Breast epithelium (tissue), 4 donors: ENCODE data around the gene SFMBT2. TPM values are rescaled to one million over a fixed set of nuclear protein-coding genes. Genes with fewer than 3 reads are reported as not detected.

Experiments
- DNase-seq, 2 donors: peaks; one replicate each; pipeline ENCODE4 v3.0.0-alpha.2; 2019; ENCODE audit warnings: low spot score in 2 of 2
- H3K27ac ChIP-seq, 2 donors: fragments of 200-600 bp; sonication (generic) in 1 of 2; one replicate each; pipeline ENCODE4 v1.5.1; 2016 to 2019; ENCODE audit warnings: mild to moderate bottlenecking in 1 of 2
- H3K27me3 ChIP-seq, 2 donors: fragments of 200-600 bp; sonication (generic) in 1 of 2; one replicate each; pipeline versions ENCODE4 v1.5.1 to v1.6.0; 2017 to 2019; ENCODE audit warnings: control low read depth in 1 of 2, mild to moderate bottlenecking in 1 of 2
- H3K36me3 ChIP-seq: fragments of 200-600 bp; one replicate; pipeline ENCODE4 v1.5.1; 2019
- H3K4me1 ChIP-seq, 2 donors: fragments of 200-600 bp; sonication (generic); one replicate each; pipeline ENCODE4 v1.5.1; 2016 to 2019; ENCODE audit warnings: control low read depth in 1 of 2
- H3K4me3 ChIP-seq, 3 donors: fragments of 200-600 bp; sonication (generic); 1 replicate in 2 of 3; 2 replicates in 1 of 3; pipeline ENCODE4 v1.5.1; 2016 to 2019; ENCODE audit warnings: mild to moderate bottlenecking in 3 of 3, moderate library complexity in 2 of 3
- H3K9me3 ChIP-seq, 2 donors: fragments of 200-600 bp; sonication (generic) in 1 of 2; one replicate each; pipeline ENCODE4 v1.5.1; 2016 to 2019; ENCODE audit warnings: control low read depth in 1 of 2
- POLR2A ChIP-seq: fragments of 450-650 bp; IDR thresholded peaks from one replicate; pipeline ENCODE4 v1.6.1; 2016; ENCODE audit warnings: antibody characterized with exemption, mild to moderate bottlenecking, moderate library complexity
- POLR2AphosphoS5 ChIP-seq, 3 donors: sonication (generic); formaldehyde crosslinking; IDR thresholded peaks; one replicate each; pipeline ENCODE4 v1.6.1; 2017; ENCODE audit warnings: antibody characterized with exemption in 3 of 3
- intact Hi-C: fragments of 100-400 bp; cut with DNase I; formaldehyde crosslinking; loops from one replicate; pipeline ENCODE4 v1.15.1; 2023; ENCODE audit warnings: low total_unique reads
- total RNA-seq, 3 donors: library from RNA; depleted of rRNA; stranded (reverse); fragments of >200 nt; gene quantifications; one replicate each; pipeline ENCODE4 v1.1.0, GENCODE V29; 2016
- TF ChIP-seq, protein P1 (sequence below), 3 donors: fragments of 450-650 bp; IDR thresholded peaks; one replicate each; pipeline ENCODE4 v1.5.1; 2016 to 2017; ENCODE audit warnings: antibody characterized with exemption in 3 of 3, mild to moderate bottlenecking in 3 of 3, moderate library complexity in 3 of 3

SFMBT2 gene
- total RNA-seq, 3 donors from 2014 or later = 3.5 to 32.8 (median 22.8) TPM

DNA sequence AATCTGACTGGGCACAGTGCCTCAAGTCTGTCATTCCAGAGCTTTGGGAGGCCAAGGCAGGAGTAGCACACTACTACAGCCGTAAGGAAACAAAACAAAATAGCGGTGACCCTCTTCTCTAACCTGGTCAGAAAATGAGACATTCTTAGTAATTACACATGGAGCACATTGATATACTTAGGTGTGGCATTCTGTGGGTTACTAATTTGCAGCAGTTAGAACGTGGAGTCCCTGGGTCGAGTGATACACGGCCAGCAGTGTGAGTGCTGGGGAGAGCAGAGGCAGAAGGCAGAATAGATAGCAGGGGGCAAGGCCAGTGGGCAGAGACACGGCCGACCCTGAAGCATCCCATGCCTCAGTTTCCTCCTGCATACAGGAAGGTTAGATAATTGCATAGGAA, 28.9 kb upstream of the SFMBT2 start:
- TF ChIP-seq POLR2AphosphoS5 (IDR thresholded peaks at IDR 0.05) (no peak), POLR2A (no peak)
- TF ChIP-seq, protein P1, sequence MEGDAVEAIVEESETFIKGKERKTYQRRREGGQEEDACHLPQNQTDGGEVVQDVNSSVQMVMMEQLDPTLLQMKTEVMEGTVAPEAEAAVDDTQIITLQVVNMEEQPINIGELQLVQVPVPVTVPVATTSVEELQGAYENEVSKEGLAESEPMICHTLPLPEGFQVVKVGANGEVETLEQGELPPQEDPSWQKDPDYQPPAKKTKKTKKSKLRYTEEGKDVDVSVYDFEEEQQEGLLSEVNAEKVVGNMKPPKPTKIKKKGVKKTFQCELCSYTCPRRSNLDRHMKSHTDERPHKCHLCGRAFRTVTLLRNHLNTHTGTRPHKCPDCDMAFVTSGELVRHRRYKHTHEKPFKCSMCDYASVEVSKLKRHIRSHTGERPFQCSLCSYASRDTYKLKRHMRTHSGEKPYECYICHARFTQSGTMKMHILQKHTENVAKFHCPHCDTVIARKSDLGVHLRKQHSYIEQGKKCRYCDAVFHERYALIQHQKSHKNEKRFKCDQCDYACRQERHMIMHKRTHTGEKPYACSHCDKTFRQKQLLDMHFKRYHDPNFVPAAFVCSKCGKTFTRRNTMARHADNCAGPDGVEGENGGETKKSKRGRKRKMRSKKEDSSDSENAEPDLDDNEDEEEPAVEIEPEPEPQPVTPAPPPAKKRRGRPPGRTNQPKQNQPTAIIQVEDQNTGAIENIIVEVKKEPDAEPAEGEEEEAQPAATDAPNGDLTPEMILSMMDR (IDR thresholded peaks at IDR 0.05) = no peak

DNA sequence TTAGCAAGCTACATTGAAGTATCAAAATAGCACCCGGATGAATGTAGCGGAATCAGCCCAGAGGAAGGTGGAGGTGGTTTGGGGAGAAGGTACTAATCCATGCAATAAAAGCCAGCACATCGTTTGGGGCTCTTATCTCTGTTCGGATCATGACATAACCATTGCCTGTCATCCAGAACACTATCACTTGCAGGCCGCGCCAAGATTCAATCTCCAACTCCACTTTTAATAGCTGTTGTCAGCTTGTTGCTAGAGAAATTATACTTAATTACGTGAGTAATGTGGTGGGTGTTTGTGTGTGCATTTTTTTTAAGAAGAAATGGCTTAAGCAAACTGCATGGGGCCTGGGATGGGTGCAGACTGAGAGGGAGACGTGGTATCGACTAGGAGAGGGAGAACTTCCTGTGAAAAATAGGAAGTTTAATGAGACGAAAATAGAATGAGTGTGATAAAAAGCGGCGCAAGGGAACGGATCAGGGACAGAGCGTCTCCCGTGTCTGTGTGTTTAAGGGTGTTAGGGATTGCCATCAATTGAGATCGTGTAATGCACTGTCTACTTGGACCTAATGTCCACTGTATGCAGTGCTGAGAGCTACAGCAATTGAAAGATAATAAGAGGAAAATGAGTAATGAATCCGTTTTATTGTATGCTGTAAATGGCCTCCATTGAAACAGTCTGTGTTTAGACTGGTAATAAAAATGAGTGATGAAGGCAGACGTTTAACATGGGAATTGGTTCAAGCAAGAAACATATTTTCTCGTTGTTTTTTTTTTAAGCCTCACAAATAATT, 27.6 kb upstream of the SFMBT2 start:
- H3K4me1 ChIP-seq = no peaks in the 10 kb centered on the region
- no peaks in the 10 kb centered on the region for H3K36me3 ChIP-seq
- no peak overlapping the region for H3K4me3 ChIP-seq
- intact Hi-C loops = loop anchor here (5.0 kb wide), 1 partner anchor 606 kb away; no protein-coding TSS in a partner anchor
- peaks cover 0 to 13% of the 10 kb centered on the region in 2 donors for H3K27me3 ChIP-seq
- no peak for DNase-seq
- no peak overlapping the region for H3K27ac ChIP-seq
- no peaks in the 10 kb centered on the region for H3K9me3 ChIP-seq
- TF ChIP-seq POLR2A (no peak), POLR2AphosphoS5 (IDR thresholded peaks at IDR 0.05) (no peak)
- TF ChIP-seq, protein P1 (IDR thresholded peaks at IDR 0.05) = no peak

More for the DNA sequence above, 28.9 kb upstream of the SFMBT2 start:
- no peaks in the 10 kb centered on the region for H3K9me3 ChIP-seq
- intact Hi-C loops = loop anchor here (5.0 kb wide), 1 partner anchor 607 kb away; no protein-coding TSS in a partner anchor
- H3K27me3 ChIP-seq = peaks cover 0 to 13% of the 10 kb centered on the region in 2 donors
- H3K27ac ChIP-seq = no peak overlapping the region
- no peaks in the 10 kb centered on the region for H3K36me3 ChIP-seq
- no peak overlapping the region for H3K4me3 ChIP-seq
- H3K4me1 ChIP-seq = no peaks in the 10 kb centered on the region
- no peak for DNase-seq

DNA sequence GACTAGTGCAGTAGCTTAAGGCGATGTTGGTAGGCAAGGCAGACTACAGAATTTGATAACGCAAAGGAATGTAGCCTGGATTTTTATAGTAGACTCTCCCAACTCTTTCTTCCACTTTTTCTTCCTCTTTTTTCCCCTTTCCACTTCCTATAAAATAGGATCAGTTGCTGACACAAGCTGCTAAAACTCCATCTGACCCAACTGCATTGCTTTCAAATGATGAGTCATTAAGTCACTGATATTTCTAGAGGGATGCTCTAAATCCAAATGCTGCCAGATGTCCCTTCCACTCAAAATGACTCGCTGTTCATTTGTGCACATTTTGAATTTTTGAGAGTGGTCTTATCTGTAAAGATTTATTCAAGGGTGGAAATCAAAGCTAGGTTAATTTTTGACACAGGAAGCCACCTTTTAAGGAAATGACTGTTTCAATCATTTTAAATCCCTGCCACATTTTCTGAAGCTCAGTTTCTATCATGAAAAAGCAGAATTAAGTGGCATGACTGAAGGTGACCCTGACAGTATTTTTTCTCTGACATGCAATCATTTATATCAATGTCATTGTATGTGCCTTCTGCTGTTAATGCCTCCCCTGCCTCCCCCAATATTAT, 25.8 kb upstream of the SFMBT2 start:
- no peaks in the 10 kb centered on the region for H3K4me1 ChIP-seq
- H3K9me3 ChIP-seq = no peaks in the 10 kb centered on the region
- no peak for DNase-seq
- no peak overlapping the region for H3K27ac ChIP-seq
- H3K4me3 ChIP-seq = no peak overlapping the region
- no peak for TF ChIP-seq POLR2AphosphoS5 (IDR thresholded peaks at IDR 0.05)
- TF ChIP-seq POLR2A = no peak
- TF ChIP-seq, protein P1 (IDR thresholded peaks at IDR 0.05) = no peak
- H3K27me3 ChIP-seq = peaks cover 0 to 30% of the 10 kb centered on the region in 2 donors
- H3K36me3 ChIP-seq = no peaks in the 10 kb centered on the region
- intact Hi-C loops = loop anchor here (5.0 kb wide), 1 partner anchor 604 kb away; no protein-coding TSS in a partner anchor

DNA sequence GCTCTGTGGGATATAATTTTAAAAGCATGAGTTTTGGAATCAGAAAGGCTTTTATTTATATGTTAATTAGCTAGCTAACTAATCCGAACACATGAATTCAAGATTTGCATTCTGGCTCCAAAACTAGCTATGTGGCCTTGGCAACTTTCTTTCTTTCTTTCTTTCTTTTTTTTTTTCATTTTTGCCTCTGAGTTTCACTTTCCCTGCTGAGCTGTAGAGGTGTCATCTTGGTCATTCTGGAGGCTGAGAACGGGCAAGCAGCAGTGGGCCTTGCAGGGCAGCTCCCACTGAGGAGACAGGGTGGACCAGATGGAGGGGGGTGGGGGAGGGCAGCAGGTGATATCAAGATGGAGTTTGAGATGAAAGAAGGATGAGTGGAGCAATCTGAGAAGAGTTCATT, 24.8 kb upstream of the SFMBT2 start:
- Histone ChIP-seq H3K9me3 (no peaks in the 10 kb centered on the region), H3K27ac (no peak overlapping the region), H3K4me1 (no peaks in the 10 kb centered on the region), H3K4me3 (no peak overlapping the region), H3K36me3 (no peaks in the 10 kb centered on the region), H3K27me3 (peaks cover 0 to 29% of the 10 kb centered on the region in 2 donors)
- DNase-seq = no peak
- TF ChIP-seq POLR2A (no peak), POLR2AphosphoS5 (IDR thresholded peaks at IDR 0.05) (no peak)
- TF ChIP-seq, protein P1 (IDR thresholded peaks at IDR 0.05) = no peak
- intact Hi-C loops = loop anchor here (5.0 kb wide), 1 partner anchor 603 kb away; no protein-coding TSS in a partner anchor

DNA sequence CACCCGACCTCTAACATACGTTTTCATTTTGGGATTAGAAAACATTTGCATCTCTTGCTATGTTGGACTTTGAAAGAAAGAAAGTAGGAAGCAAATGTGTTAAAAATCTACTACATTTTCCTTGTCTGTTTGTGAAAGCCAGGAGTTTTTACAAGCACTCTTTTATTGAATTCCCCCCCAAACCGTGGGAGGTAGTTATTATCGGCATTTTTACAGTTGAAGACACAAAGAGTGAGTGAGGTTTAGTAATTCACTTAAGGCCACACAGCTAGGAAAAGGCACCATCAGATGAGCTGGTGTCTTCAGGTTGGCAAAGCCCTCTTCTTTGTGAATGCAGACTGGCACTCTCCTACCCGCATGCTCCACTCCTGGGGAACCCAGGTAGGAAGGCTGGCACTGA, 23.5 kb upstream of the SFMBT2 start:
- H3K36me3 ChIP-seq = no peaks in the 10 kb centered on the region
- no peaks in the 10 kb centered on the region for H3K4me1 ChIP-seq
- H3K27me3 ChIP-seq = peaks cover 0 to 17% of the 10 kb centered on the region in 2 donors
- H3K9me3 ChIP-seq = no peaks in the 10 kb centered on the region
- no peak overlapping the region for H3K4me3 ChIP-seq
- TF ChIP-seq, protein P1 (IDR thresholded peaks at IDR 0.05) = no peak
- TF ChIP-seq POLR2AphosphoS5 (IDR thresholded peaks at IDR 0.05) (no peak), POLR2A (no peak)
- no peak for DNase-seq
- intact Hi-C loops = no loop called here
- no peak overlapping the region for H3K27ac ChIP-seq
